Suprapubic skin (tissue), 3 donors: Measurements from ENCODE around the gene EXD3.

Source experiments
- POLR2AphosphoS5 ChIP-seq, 3 donors: sonication (generic); formaldehyde crosslinking; IDR thresholded peaks; one replicate each; pipeline ENCODE4 v1.6.1; 2017; ENCODE audit warnings: antibody characterized with exemption in 3 of 3
- TF ChIP-seq, protein P1 (sequence below), 2 donors: fragments of 200-600 bp in 1 of 2; fragments of 450-650 bp in 1 of 2; sonication (generic) in 1 of 2; IDR thresholded peaks; one replicate each; pipeline ENCODE4 v1.5.1; 2016 to 2019; ENCODE audit warnings: antibody characterized with exemption in 2 of 2, mild to moderate bottlenecking in 1 of 2, moderate library complexity in 1 of 2

DNA sequence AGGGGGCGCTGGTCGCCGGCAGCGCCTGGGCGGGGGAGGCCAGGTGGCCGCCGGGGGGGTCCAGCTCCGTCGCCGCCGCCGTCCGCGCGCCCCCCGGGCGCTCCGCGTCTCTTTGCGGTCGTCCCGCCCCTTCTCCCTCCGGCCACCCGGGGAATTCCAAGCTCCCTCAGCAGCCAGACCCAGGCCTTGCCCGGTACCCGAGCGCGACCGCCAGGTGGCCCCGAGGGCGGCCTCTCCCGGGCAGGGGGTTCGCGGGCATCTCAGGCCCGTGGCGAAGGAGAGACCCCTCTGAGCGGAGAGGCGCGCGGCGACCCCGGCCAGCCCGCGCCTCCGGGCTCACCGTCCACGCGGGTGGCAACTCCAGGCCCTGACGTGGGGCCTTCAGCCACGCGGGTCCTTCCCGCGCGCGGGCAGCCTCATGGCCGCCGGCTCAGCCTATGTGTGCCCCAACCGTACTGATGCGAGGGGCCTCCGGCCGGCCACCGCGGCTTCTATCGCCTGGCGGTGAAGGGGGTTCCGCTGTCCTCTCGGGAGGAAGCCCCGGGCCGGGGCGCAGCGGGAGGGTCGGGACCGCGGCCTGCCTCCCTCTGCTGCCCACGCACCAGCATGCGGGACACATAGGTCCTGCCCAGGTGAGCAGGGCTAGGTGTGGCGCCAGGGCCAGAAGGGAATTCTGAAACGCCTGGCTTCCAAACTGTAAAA lies 120.4 kb downstream of the EXD3 start:
- TF ChIP-seq, protein P1, sequence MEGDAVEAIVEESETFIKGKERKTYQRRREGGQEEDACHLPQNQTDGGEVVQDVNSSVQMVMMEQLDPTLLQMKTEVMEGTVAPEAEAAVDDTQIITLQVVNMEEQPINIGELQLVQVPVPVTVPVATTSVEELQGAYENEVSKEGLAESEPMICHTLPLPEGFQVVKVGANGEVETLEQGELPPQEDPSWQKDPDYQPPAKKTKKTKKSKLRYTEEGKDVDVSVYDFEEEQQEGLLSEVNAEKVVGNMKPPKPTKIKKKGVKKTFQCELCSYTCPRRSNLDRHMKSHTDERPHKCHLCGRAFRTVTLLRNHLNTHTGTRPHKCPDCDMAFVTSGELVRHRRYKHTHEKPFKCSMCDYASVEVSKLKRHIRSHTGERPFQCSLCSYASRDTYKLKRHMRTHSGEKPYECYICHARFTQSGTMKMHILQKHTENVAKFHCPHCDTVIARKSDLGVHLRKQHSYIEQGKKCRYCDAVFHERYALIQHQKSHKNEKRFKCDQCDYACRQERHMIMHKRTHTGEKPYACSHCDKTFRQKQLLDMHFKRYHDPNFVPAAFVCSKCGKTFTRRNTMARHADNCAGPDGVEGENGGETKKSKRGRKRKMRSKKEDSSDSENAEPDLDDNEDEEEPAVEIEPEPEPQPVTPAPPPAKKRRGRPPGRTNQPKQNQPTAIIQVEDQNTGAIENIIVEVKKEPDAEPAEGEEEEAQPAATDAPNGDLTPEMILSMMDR (IDR thresholded peaks at IDR 0.05), result peak in 1 of 2 donors; percentile 49
- TF ChIP-seq POLR2AphosphoS5 (IDR thresholded peaks at IDR 0.05), result no peak
